Kidney (tissue), 14 donors: ENCODE results near the gene GSC2. TPM values are rescaled to one million over a fixed set of nuclear protein-coding genes. Genes with fewer than 3 reads are reported as not detected.

Source experiments
- DNase-seq, 5 donors: peaks; one replicate each; pipeline ENCODE4 v3.0.0-alpha.2; 2013 to 2020
- FAIRE-seq: peaks from 2 replicates; lab custom pipeline; 2012; peaks lifted over from hg19 to GRCh38; lab: Jason Lieb, UNC
- H3K27ac ChIP-seq, 2 donors: one replicate each; pipeline ENCODE4 v1.7.0; 2013; ENCODE audit warnings: low read depth in 2 of 2, low read length in 2 of 2, inconsistent platforms in 1 of 2
- H3K27me3 ChIP-seq: one replicate; pipeline ENCODE4 v1.7.1; 2013; ENCODE audit warnings: low read length, inconsistent platforms; ENCODE audit not compliant: control insufficient read depth, insufficient read depth
- H3K36me3 ChIP-seq, 3 donors: one replicate each; pipeline versions ENCODE4 v1.7.0 to v1.7.1; 2013; ENCODE audit warnings: low read length in 3 of 3, control low read depth in 1 of 3, inconsistent platforms in 1 of 3; ENCODE audit not compliant: insufficient read depth in 3 of 3, control insufficient read depth in 2 of 3
- H3K4me1 ChIP-seq, 3 donors: one replicate each; pipeline versions ENCODE4 v1.7.0 to v1.7.1; 2013; ENCODE audit warnings: low read length in 3 of 3, inconsistent platforms in 1 of 3, low read depth in 1 of 3; ENCODE audit not compliant: control insufficient read depth in 2 of 3, insufficient read depth in 2 of 3
- H3K4me3 ChIP-seq, 3 donors: one replicate each; pipeline versions ENCODE4 v1.7.0 to v1.8.1; 2013; ENCODE audit warnings: low read length in 3 of 3, control low read depth in 1 of 3, inconsistent platforms in 1 of 3
- H3K9ac ChIP-seq, 3 donors: one replicate each; pipeline versions ENCODE4 v1.7.0 to v1.7.1; 2013; ENCODE audit warnings: low read length in 3 of 3, control low read depth in 1 of 3, inconsistent platforms in 1 of 3
- H3K9me3 ChIP-seq, 3 donors: one replicate each; pipeline versions ENCODE4 v1.7.0 to v1.7.1; 2013; ENCODE audit warnings: low read length in 3 of 3, control low read depth in 1 of 3, inconsistent platforms in 1 of 3; ENCODE audit not compliant: control insufficient read depth in 2 of 3, insufficient read depth in 1 of 3
- intact Hi-C: fragments of 100-400 bp; cut with DNase I; formaldehyde crosslinking; loops from one replicate; pipeline ENCODE4 v1.11.1; 2022
- polyA plus RNA-seq: library from polyadenylated mRNA; stranded (reverse); fragments of 350-450 nt; fragmentation: Illumina TruSeq; extraction: RNeasy Lipid Tissue Mini Kit (QIAGEN cat#74804); gene quantifications from one replicate; pipeline ENCODE4 v1.2.3, GENCODE V29; 2014; ENCODE audit warnings: low read depth, low replicate concordance; ENCODE audit not compliant: insufficient read depth
- total RNA-seq: library from RNA; stranded (reverse); fragmentation: NEBNext Ultra II Directional; extraction: Animal tissue kit (Norgen Biotek cat#: 25700); gene quantifications from one replicate; pipeline ENCODE4 v1.2.1, GENCODE V29; 2021
- TF ChIP-seq, protein P1 (sequence below): IDR thresholded peaks from 3 replicates; pipeline ENCODE4 v1.5.1; 2012; ENCODE audit warnings: mild to moderate bottlenecking, moderate library complexity, borderline replicate concordance; ENCODE audit not compliant: insufficient read depth; ENCODE audit errors: extremely low read depth
- donor health status: control.
- donor health status: control.
- donor health status: control.
- donor health status: control.
- donor health status: control.
- donor health status: DM: yes; HTN: yes; CAD: no.
- donor health status: Normal renal cell carcinoma (clear cell type).

GSC2 gene
- total and polyA plus RNA-seq, 2 donors from 2014 or later = not detected

DNA sequence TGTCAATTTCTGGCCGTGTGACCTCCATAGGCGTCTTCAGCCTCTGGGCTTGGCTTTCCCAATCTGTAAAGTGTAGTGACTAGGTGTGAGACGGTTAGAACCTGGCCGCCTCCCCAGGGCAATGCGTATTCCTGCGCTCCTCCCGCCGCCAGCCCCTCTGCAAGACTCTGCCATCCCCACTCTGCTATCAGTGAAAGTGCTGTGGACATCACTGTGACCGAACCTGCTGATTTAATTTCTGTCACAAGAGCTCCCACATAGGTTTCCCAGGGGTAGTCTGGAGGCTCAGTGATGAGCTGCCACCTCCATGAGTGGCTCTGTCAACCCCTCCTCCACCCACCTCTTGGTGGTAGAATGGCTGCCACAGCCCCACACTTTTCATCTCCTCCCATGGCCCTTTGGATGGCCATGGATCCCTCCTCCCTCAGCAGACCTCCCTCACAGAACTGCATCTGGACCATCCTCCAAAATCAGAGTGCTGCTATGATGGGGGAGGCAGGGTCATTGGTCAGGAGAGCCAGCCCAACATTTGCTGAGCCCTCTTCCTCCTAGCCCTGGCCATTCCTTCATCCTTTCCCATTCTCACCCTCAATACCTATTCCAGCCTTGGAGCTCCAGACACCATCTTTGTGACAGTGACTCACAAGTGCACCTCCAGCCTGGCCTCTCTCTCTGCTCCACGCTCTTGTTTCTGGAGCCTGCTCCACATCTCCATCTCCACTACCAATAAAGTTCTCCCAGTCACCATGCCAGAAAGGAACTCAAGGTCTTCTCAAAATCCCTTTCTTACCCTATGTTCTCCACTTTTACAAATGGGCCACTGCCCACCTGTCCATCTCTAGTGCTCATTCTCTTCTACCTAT lies 1.5 kb upstream of the GSC2 start:
- intact Hi-C loops = no loop called here
- FAIRE-seq = no peak
- TF ChIP-seq, protein P1, sequence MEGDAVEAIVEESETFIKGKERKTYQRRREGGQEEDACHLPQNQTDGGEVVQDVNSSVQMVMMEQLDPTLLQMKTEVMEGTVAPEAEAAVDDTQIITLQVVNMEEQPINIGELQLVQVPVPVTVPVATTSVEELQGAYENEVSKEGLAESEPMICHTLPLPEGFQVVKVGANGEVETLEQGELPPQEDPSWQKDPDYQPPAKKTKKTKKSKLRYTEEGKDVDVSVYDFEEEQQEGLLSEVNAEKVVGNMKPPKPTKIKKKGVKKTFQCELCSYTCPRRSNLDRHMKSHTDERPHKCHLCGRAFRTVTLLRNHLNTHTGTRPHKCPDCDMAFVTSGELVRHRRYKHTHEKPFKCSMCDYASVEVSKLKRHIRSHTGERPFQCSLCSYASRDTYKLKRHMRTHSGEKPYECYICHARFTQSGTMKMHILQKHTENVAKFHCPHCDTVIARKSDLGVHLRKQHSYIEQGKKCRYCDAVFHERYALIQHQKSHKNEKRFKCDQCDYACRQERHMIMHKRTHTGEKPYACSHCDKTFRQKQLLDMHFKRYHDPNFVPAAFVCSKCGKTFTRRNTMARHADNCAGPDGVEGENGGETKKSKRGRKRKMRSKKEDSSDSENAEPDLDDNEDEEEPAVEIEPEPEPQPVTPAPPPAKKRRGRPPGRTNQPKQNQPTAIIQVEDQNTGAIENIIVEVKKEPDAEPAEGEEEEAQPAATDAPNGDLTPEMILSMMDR = no peak
- H3K36me3 ChIP-seq = no peaks in the 10 kb centered on the region
- H3K27ac ChIP-seq = no peak overlapping the region
- H3K9ac ChIP-seq = no peak overlapping the region
- no peaks in the 10 kb centered on the region for H3K9me3 ChIP-seq
- H3K27me3 ChIP-seq = peaks cover 26% of the 10 kb centered on the region
- H3K4me1 ChIP-seq = no peaks in the 10 kb centered on the region
- DNase-seq = no peak
- H3K4me3 ChIP-seq = no peak overlapping the region

- no peak for DNase-seq
- H3K4me3 ChIP-seq = no peak overlapping the region
- no peak overlapping the region for H3K27ac ChIP-seq
- no peak for FAIRE-seq
- no peaks in the 10 kb centered on the region for H3K9me3 ChIP-seq
- TF ChIP-seq, protein P1 = no peak
- H3K36me3 ChIP-seq = no peaks in the 10 kb centered on the region
- peaks cover 26% of the 10 kb centered on the region for H3K27me3 ChIP-seq
- H3K4me1 ChIP-seq = no peaks in the 10 kb centered on the region
- no peak overlapping the region for H3K9ac ChIP-seq
- intact Hi-C loops = no loop called here
Measured at GRCh38 chr22:19150482-19151328, 613 bp upstream of the GSC2 start.

DNA sequence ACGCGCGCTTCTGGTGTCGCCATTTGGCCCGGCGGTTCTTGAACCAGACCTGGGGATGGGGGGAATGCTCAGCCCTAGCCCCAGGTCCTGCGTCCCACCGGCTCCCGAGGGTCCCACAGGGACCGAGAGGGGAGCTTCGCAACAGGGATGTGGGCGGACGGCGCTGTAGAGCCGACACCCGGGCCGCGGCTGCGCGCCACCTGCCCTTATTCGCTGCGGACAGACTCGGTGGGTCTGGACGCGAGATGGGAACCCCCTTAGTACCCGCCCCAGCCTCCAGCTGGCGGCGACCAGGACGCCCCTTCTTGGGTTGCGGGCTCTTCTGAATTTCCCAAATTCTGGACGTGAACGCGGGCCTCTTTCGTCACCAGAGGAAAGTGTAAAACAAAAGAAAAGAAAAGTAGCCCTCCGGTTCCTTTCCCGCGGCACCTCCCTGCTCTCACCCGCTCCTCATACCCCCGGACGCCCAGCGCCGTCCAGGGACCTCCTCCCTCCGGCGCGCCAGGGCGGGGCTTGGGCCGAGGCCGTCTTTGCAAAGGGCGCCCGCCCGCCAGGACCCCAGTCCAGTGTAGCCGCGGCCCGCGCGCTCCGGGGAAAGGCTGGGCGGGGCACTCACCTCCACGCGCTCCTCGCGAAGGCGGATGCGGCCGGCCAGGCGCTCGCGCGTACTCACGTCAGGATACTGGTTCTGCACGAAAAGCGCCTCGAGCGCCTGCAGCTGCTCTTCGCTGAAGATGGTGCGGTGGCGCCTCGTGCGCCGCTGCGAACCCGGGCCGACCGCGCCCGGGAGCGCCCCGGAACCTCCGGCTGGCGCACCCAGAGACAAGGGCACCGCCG lies 827 bp downstream of the GSC2 start:
- TF ChIP-seq, protein P1 = no peak
- Histone ChIP-seq H3K4me3 (no peak overlapping the region), H3K27me3 (peaks cover 26% of the 10 kb centered on the region), H3K36me3 (no peaks in the 10 kb centered on the region), H3K4me1 (no peaks in the 10 kb centered on the region), H3K27ac (no peak overlapping the region), H3K9ac (no peak overlapping the region), H3K9me3 (no peaks in the 10 kb centered on the region)
- FAIRE-seq (no peak), DNase-seq (peak in 3 of 5 donors; percentile 10 to 23 (median 18))
- intact Hi-C loops = no loop called here
